IPS-20b (cell line): ENCODE data around the gene DISC1.
"Not testable (repeated sequence)": the region's sequence is repeated elsewhere in the genome, so short reads cannot be mapped to it uniquely, and the experiment has no call there.

Experiments used
- H3K27ac ChIP-seq: one replicate; pipeline ENCODE4 v1.5.1; 2013; ENCODE audit warnings: low read length
- H3K27me3 ChIP-seq: 2 replicates; pipeline ENCODE4 v1.6.1; 2013; ENCODE audit warnings: mild to moderate bottlenecking, low read length, inconsistent platforms; ENCODE audit not compliant: insufficient read depth
- H3K36me3 ChIP-seq: 2 replicates; pipeline ENCODE4 v1.6.1; 2013; ENCODE audit warnings: low read depth, mild to moderate bottlenecking, inconsistent platforms, low read length, moderate library complexity; ENCODE audit not compliant: insufficient read depth
- H3K4me1 ChIP-seq: 2 replicates; pipeline ENCODE4 v1.6.1; 2013; ENCODE audit warnings: mild to moderate bottlenecking, control low read depth, inconsistent platforms, low read length, moderate library complexity; ENCODE audit not compliant: insufficient read depth
- H3K4me3 ChIP-seq: 2 replicates; pipeline ENCODE4 v1.5.1; 2013; ENCODE audit warnings: mild to moderate bottlenecking, low read length, inconsistent platforms
- H3K9ac ChIP-seq: 2 replicates; pipeline ENCODE4 v1.6.1; 2013; ENCODE audit warnings: low read depth, mild to moderate bottlenecking, inconsistent platforms, low read length, moderate library complexity
- H3K9me3 ChIP-seq: 2 replicates; pipeline ENCODE4 v1.6.1; 2013; ENCODE audit warnings: mild to moderate bottlenecking, low read depth, low read length, inconsistent platforms; ENCODE audit not compliant: insufficient read depth

Gene DISC1

GRCh38 chr1:231665726-231666125, 39.1 kb downstream of the DISC1 start:
- Histone ChIP-seq H3K27me3 (no peaks in the 10 kb centered on the region), H3K4me1 (peaks cover 11% of the 10 kb centered on the region), H3K27ac (no peak overlapping the region), H3K9ac (no peak overlapping the region), H3K4me3 (no peak overlapping the region), H3K9me3 (no peaks in the 10 kb centered on the region), H3K36me3 (no peaks in the 10 kb centered on the region)

GRCh38 chr1:231666220-231666936, 39.8 kb downstream of the DISC1 start:
- H3K36me3 ChIP-seq = no peaks in the 10 kb centered on the region
- H3K9me3 ChIP-seq = no peaks in the 10 kb centered on the region
- H3K9ac ChIP-seq = no peak overlapping the region
- no peaks in the 10 kb centered on the region for H3K27me3 ChIP-seq
- H3K4me1 ChIP-seq = peaks cover 11% of the 10 kb centered on the region
- H3K27ac ChIP-seq = no peak overlapping the region
- no peak overlapping the region for H3K4me3 ChIP-seq

GRCh38 chr1:231666937-231667608, 40.5 kb downstream of the DISC1 start:
- Histone ChIP-seq H3K9ac (no peak overlapping the region), H3K4me3 (no peak overlapping the region), H3K9me3 (no peaks in the 10 kb centered on the region), H3K36me3 (no peaks in the 10 kb centered on the region), H3K27ac (no peak overlapping the region), H3K4me1 (peaks cover 11% of the 10 kb centered on the region), H3K27me3 (no peaks in the 10 kb centered on the region)

GRCh38 chr1:231667896-231668506, 41.4 kb downstream of the DISC1 start:
- H3K9ac ChIP-seq = no peak overlapping the region
- no peak overlapping the region for H3K4me3 ChIP-seq
- H3K36me3 ChIP-seq = no peaks in the 10 kb centered on the region
- peaks cover 11% of the 10 kb centered on the region for H3K4me1 ChIP-seq
- no peak overlapping the region for H3K27ac ChIP-seq
- no peaks in the 10 kb centered on the region for H3K9me3 ChIP-seq
- no peaks in the 10 kb centered on the region for H3K27me3 ChIP-seq

- no peaks in the 10 kb centered on the region for H3K9me3 ChIP-seq
- H3K4me3 ChIP-seq = no peak overlapping the region
- peaks cover 11% of the 10 kb centered on the region for H3K4me1 ChIP-seq
- no peak overlapping the region for H3K9ac ChIP-seq
- H3K36me3 ChIP-seq = no peaks in the 10 kb centered on the region
- H3K27me3 ChIP-seq = no peaks in the 10 kb centered on the region
- H3K27ac ChIP-seq = no peak overlapping the region
Observed at GRCh38 chr1:231668826-231669225, 42.2 kb downstream of the DISC1 start.

GRCh38 chr1:231669864-231670621, 43.5 kb downstream of the DISC1 start:
- H3K27ac ChIP-seq, H3K27me3 ChIP-seq, H3K36me3 ChIP-seq, H3K9me3 ChIP-seq, H3K9ac ChIP-seq, H3K4me3 ChIP-seq: not testable (repeated sequence)
- H3K4me1 ChIP-seq = peaks cover 11% of the 10 kb centered on the region

- Histone ChIP-seq H3K27ac (no peak overlapping the region), H3K4me1 (peaks cover 11% of the 10 kb centered on the region), H3K36me3 (no peaks in the 10 kb centered on the region), H3K4me3 (no peak overlapping the region), H3K9ac (no peak overlapping the region), H3K9me3 (no peaks in the 10 kb centered on the region), H3K27me3 (no peaks in the 10 kb centered on the region)
Observed at GRCh38 chr1:231670755-231671154, 44.2 kb downstream of the DISC1 start.

- Histone ChIP-seq H3K4me1 (no peaks in the 10 kb centered on the region), H3K36me3 (no peaks in the 10 kb centered on the region), H3K9me3 (no peaks in the 10 kb centered on the region), H3K9ac (no peak overlapping the region), H3K4me3 (no peak overlapping the region), H3K27me3 (no peaks in the 10 kb centered on the region), H3K27ac (no peak overlapping the region)
Observed at GRCh38 chr1:231674575-231674974, 48.0 kb downstream of the DISC1 start.

- H3K36me3 ChIP-seq = no peaks in the 10 kb centered on the region
Observed at GRCh38 chr1:231676487-231676886, 49.9 kb downstream of the DISC1 start.

GRCh38 chr1:231677442-231677841, 50.9 kb downstream of the DISC1 start:
- Histone ChIP-seq H3K4me3 (no peak overlapping the region), H3K36me3 (no peaks in the 10 kb centered on the region), H3K9me3 (no peaks in the 10 kb centered on the region), H3K27ac (no peak overlapping the region), H3K9ac (no peak overlapping the region), H3K4me1 (no peaks in the 10 kb centered on the region), H3K27me3 (no peaks in the 10 kb centered on the region)

More at GRCh38 chr1:231676487-231676886, 49.9 kb downstream of the DISC1 start:
- Histone ChIP-seq H3K27me3 (no peaks in the 10 kb centered on the region), H3K9me3 (no peaks in the 10 kb centered on the region), H3K4me1 (no peaks in the 10 kb centered on the region), H3K4me3 (no peak overlapping the region), H3K27ac (no peak overlapping the region), H3K9ac (no peak overlapping the region)

GRCh38 chr1:231678011-231678432, 51.4 kb downstream of the DISC1 start:
- H3K36me3 ChIP-seq = no peaks in the 10 kb centered on the region
- no peak overlapping the region for H3K27ac ChIP-seq
- H3K4me1 ChIP-seq = no peaks in the 10 kb centered on the region
- H3K27me3 ChIP-seq = no peaks in the 10 kb centered on the region
- H3K4me3 ChIP-seq = no peak overlapping the region
- no peaks in the 10 kb centered on the region for H3K9me3 ChIP-seq
- no peak overlapping the region for H3K9ac ChIP-seq
